ENCODE data around the gene FAHD1.

FAHD1 gene

DNA sequence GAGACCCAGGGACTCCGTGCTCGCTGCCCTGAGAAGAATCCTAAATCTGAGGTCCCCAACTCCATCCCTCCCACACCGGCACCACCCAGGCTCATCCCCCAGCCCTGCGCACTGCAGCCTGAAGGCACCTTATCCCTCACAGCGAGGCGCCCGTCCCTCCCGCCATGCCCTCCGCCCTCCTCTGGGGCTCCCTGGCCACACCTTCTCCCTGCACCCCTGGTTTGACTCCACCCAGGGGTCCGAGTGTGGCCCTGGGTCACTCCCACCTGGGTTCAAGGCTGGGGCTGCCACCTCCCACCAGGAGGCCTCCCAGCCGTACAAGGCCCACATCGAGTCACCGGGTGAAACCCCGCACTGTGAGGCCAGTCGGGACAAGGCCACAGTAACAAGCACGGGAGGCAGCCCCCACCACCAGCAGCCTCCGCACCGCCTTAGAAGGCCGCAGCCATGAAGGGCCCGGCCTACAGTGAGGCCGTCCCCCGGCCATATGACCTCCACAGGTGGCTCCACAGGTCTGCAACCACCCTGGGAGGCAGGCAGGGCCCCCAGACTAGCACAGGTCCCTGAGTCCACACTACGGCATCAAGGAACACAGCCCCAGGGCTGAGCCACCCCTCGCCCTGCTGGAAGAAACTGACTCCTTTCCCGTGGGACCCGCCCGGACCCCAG, 8.7 kb upstream of the FAHD1 start:
- TF ChIP-seq, protein P1, sequence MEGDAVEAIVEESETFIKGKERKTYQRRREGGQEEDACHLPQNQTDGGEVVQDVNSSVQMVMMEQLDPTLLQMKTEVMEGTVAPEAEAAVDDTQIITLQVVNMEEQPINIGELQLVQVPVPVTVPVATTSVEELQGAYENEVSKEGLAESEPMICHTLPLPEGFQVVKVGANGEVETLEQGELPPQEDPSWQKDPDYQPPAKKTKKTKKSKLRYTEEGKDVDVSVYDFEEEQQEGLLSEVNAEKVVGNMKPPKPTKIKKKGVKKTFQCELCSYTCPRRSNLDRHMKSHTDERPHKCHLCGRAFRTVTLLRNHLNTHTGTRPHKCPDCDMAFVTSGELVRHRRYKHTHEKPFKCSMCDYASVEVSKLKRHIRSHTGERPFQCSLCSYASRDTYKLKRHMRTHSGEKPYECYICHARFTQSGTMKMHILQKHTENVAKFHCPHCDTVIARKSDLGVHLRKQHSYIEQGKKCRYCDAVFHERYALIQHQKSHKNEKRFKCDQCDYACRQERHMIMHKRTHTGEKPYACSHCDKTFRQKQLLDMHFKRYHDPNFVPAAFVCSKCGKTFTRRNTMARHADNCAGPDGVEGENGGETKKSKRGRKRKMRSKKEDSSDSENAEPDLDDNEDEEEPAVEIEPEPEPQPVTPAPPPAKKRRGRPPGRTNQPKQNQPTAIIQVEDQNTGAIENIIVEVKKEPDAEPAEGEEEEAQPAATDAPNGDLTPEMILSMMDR (IDR thresholded peaks at IDR 0.05; ENCODE audit: insufficient read depth, low read depth, low read length, missing control alignments) = no peak
- no peak for DNase-seq (ENCODE audit: low read depth)
- no peak overlapping the region for H3K4me3 ChIP-seq (ENCODE audit: low read depth, low read length)

DNA sequence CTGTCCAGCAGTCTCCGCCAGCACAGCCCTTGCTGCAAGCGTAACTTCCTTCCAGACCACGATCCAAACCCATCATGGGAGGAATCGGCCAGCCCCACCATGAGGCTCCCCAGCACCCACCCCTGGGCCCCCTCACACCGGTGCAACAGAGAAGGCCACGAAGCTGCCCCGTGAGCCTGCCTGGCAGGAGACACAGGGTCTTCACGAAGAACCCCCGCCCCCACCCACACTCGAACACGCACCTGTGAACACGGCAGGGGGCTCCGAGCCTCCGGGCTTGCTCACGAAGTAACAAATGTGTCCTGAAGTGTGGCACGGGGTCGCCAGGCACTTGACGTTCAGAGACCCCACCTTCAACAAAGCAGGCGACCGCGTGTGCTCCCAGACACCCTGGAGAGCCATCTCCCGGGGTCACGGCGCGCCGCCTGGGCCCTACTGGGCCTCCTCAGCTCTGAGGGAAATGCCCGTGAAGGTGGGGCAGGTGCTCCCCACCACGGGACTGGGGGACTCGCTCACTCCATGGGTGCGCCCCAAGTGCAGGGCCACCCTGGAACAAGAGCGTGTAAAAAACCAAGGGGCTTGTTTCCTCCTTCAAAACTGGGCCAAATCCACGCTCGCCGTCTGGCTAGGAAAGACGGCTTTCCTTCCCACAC, 8.0 kb upstream of the FAHD1 start:
- DNase-seq (ENCODE audit: low read depth) = no peak
- TF ChIP-seq, protein P1 (IDR thresholded peaks at IDR 0.05; ENCODE audit: insufficient read depth, low read depth, low read length, missing control alignments) = no peak
- no peak overlapping the region for H3K4me3 ChIP-seq (ENCODE audit: low read depth, low read length)

DNA sequence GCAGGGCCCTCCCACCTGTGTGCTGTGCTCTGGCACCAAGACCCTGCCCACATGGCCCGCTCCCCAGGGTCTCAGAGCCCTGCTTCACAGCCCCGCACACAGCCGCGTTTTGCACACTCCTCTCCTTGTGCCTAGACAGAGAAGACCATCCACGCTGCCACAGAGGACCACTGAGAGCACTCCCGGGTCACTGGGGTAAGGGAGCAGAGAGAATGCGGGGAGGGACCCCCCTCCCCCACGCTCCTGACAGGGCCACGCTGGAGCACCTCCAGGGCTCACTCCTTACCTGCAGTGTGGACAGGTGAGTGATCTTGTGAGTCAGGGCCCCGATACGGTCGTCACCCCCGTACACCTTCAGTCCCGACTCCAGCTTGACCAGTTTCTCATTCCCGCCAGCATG, 7.4 kb upstream of the FAHD1 start:
- DNase-seq (ENCODE audit: low read depth) = no peak
- H3K4me3 ChIP-seq (ENCODE audit: low read depth, low read length) = no peak overlapping the region
- TF ChIP-seq, protein P1 (IDR thresholded peaks at IDR 0.05; ENCODE audit: insufficient read depth, low read depth, low read length, missing control alignments) = no peak

DNA sequence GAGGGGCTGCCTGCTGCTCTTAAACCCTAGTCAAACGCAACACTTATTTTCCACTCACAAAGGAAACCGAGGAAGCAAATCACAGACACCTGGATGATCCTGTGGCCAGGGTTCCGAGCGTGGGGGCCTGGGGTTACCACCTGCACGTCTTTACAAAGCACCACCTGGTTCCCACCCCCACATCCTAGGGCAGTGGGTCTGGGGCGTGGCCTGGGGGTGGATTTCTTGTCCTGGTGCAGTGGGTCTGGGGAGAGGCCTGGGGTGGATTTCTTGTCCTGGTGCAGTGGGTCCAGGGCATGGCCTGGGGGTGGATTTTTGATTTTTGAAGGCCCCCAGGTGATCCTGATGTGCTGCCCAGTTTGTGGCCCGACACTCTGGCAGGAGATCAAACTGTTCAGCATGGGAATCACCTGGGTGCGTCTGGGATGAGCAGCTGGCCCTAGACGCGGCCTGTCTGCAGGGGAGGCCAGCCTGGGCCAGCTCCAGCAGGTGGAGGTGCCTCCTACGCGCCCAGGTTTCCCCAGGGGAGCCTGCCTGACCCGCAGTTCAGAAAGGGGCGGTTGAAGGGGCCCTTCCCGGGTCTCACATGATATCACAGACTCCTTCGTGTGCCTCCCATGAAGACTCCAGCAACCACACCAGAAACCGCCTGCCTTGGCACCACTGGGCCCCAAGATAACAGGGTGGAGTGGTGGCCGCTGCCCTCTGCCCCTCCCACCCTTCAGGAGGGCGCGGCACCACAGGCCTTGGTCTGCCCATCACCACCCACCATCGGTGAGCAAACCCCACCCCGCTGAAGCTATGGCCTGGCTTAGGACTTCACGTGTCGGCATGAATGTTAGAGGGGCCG, 6.7 kb upstream of the FAHD1 start:
- H3K4me3 ChIP-seq (ENCODE audit: low read depth, low read length) = no peak overlapping the region
- no peak for DNase-seq (ENCODE audit: low read depth)
- TF ChIP-seq, protein P1 (IDR thresholded peaks at IDR 0.05; ENCODE audit: insufficient read depth, low read depth, low read length, missing control alignments) = no peak

DNA sequence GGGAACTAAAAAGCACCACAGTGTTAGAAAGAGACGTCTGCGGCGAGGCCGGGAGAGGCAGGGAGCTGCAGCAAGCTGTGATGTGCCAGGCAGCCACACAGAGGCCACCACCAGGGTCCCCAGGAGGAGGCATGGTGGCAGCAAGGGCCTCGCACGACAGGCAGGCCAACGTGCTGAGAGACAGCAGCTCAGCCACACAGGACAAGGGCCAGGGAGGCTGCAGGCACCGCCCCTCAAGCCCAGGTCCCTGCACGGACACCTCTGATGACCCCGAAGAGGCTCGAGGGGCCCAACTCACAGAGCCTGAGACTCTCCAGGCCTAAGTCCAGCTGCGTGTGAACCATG, 6.1 kb upstream of the FAHD1 start:
- no peak for DNase-seq (ENCODE audit: low read depth)
- TF ChIP-seq, protein P1 (IDR thresholded peaks at IDR 0.05; ENCODE audit: insufficient read depth, low read depth, low read length, missing control alignments) = no peak
- H3K4me3 ChIP-seq (ENCODE audit: low read depth, low read length) = no peak overlapping the region

DNA sequence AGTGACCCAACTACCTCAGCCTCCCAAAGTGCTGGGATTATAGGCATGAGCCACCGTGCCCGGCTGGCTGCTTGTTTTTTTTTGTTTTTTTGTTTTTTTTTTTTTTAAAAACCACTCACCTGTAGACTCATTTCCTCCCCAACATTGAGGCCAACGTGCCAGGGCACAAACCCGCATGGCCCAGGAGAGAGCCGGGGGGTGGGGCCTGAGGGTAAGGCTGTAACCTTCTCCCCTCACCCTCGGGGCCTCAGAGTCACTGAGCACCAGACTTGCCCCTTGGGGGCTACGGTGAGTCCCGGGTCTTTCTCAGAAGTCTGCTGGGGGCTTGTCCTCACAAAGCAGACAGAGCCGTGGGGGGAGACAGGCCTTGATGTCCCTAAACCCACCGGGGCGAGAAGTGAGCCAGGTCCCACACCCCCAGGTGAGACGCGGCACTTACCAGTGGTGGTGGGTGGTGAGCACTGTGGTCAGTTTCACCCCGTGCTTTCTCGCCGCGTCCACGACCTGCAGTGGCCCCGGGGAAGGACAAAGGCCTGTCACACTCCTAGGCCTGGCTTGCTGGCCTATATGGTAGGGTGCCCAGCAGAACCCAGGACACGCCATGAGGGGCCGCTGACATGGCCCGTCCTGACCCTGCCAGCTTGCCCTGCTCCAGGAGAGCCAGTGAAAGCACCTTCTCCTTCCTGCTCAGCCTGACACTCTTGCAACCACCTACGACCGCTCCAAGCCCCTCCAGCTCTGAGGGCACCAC, 5.0 kb upstream of the FAHD1 start:
- H3K4me3 ChIP-seq (ENCODE audit: low read depth, low read length) = no peak overlapping the region
- TF ChIP-seq, protein P1 (IDR thresholded peaks at IDR 0.05; ENCODE audit: insufficient read depth, low read depth, low read length, missing control alignments) = no peak
- DNase-seq (ENCODE audit: low read depth) = no peak

All from GM12865 (cell line).